ENCODE results near the gene SLC25A1.
"Not testable (repeated sequence)": the region's sequence is repeated elsewhere in the genome, so short reads cannot be mapped to it uniquely, and the experiment has no call there.

SLC25A1 gene

DNA sequence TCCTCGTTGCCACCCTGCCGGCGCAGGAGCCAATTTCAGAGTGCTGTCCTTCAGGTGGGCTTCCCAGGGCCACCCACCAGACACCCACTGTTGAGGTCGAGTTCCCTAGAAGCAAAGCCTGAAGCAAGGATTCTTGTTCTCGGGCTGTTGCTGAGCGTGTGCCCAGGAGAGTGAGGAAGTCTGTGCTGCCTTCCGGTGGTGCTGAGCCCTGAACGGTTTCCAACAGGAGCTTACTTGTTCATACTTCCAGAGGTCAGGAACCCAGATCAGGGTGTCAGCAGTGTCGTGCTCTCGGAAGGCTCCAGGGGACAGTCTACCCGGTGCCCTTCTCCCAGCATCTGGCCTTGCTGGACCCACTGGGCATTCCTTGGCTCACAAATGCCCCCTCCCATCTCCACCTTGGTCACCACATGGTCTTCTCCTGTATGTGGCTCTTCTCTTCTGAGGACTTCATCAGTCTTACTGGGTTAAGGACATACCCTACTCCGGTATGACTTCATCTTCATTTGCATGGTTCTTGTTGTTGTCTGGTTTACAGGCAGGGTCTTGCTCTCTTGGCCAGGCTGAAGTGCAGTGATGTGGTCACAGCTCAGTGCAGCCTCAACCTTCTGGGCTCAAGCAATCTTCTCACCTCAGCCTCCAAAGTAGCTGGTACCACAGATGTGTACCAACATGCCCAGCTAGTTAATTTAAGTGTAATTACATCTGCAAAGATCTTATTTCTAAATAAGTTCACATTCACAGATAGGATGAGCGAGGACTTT is 11.2 kb downstream of the SLC25A1 start:
- DNase-seq (ENCODE audit: low read depth, low spot score) = no peak

DNA sequence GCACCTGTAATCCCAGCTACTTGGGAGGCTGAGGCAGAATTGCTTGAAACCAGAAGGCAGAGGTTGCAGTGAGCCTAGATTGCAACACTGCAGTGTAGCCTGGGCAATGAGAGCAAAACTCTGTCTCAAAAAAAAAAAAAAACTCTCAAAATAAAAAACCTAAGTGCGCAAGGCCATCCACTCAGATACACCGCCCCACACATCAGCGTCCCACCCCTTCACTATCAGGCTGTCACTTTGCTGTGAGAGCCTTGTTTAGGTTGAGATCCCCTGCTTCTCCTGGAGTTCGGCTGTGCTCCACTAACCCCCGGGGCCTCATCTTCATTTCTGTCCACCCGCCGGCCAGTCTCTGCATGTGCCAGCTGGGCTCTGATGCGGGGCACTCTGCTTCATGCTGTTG is 12.1 kb downstream of the SLC25A1 start:
- no peak for DNase-seq (ENCODE audit: low read depth, low spot score)

DNA sequence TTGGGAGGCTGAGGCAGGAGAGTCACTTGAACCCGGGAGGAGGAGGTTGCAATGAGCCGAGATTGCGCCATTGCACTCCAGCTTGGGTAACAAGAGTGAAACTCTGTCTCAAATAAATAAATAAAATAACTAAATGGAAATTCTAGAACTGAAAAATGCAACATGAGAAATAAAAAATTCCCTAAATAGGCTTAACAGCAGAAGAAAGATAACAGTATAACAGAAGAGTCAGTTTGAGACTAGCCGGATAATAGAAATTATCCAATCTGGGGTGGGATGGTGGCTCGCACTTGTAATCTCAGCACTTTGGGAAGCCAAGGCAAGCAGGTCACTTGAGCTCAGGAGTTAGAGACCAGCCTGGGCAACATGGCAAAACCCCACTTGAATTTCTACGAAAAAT is 14.1 kb downstream of the SLC25A1 start:
- no peak for DNase-seq (ENCODE audit: low read depth, low spot score)

DNA sequence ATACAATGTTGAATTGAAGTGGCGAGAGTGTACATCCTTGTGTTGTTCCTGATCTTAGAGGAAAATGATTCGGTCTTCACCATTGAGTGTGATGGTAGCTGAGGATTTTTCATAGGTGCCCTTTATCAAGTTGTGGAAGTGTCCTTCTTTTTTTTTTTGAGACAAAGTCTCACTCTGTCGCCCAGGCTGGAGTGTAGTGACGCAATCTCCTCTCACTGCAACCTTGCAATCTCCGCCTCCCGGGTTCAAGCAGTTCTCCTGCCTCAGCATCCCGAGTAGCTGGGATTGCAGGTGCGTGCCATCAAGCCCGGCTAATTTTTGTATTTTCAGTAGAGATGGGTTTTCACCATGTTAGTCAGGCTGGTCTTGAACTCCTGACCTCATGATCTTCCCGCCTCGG is 19.9 kb downstream of the SLC25A1 start:
- DNase-seq (ENCODE audit: low read depth, low spot score) = not testable (repeated sequence)

DNA sequence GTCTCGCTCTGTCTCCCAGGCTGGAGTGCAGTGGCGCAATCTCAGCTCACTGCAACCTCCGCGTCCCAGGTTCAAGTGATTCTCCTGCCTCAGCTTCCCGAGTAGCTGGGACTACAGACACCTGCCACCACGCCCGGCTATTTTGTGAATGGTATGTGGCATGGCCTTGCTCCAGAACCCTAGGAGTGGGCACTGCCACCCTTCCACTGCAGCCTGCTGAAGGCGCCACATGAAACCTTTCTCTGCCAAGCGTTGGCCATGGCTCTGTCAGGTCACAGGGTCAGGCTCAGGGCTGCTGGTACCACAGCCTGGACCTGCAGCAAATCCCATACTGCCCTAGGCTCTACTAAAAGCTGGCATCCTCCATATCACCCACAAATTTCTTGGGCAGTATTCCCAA is 22.4 kb downstream of the SLC25A1 start:
- DNase-seq (ENCODE audit: low read depth, low spot score) = not testable (repeated sequence)

GRCh38 chr22:19152942-19153883 is 25.3 kb downstream of the SLC25A1 start:
- no peak for DNase-seq (ENCODE audit: low read depth, low spot score)

DNA sequence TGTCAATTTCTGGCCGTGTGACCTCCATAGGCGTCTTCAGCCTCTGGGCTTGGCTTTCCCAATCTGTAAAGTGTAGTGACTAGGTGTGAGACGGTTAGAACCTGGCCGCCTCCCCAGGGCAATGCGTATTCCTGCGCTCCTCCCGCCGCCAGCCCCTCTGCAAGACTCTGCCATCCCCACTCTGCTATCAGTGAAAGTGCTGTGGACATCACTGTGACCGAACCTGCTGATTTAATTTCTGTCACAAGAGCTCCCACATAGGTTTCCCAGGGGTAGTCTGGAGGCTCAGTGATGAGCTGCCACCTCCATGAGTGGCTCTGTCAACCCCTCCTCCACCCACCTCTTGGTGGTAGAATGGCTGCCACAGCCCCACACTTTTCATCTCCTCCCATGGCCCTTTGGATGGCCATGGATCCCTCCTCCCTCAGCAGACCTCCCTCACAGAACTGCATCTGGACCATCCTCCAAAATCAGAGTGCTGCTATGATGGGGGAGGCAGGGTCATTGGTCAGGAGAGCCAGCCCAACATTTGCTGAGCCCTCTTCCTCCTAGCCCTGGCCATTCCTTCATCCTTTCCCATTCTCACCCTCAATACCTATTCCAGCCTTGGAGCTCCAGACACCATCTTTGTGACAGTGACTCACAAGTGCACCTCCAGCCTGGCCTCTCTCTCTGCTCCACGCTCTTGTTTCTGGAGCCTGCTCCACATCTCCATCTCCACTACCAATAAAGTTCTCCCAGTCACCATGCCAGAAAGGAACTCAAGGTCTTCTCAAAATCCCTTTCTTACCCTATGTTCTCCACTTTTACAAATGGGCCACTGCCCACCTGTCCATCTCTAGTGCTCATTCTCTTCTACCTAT is 27.0 kb downstream of the SLC25A1 start:
- DNase-seq (ENCODE audit: low read depth, low spot score) = no peak

- DNase-seq (ENCODE audit: low read depth, low spot score) = no peak
Measured at GRCh38 chr22:19150482-19151328, 27.8 kb downstream of the SLC25A1 start.

DNA sequence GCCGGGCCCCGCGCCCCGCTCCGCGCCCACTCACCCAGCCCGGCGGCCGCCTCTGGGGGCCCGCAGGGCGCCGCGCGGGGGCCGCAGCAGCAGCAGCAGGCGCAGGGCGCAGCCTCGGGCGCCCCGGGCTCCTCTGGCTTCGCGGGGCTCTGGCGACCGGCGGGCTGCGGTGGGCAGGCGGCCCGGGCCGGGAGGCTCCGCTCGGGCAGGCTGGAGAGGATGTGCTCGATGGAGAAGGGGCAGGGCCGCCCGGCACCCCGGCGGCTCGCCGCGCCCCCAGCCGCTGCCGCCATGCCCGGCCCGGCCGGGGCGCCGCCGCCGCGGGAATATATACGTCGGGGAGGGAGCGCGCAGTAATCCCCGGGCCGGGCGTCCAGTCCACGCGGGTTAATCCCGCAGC is 28.5 kb downstream of the SLC25A1 start, which contains the start of gene GSC2:
Gene GSC2 (minus strand): TSS at position 302 of the 400 bp plus-strand sequence. CDS start 9 bp downstream, at position 293.
- DNase-seq (ENCODE audit: low read depth, low spot score) = no peak

- no peak for DNase-seq (ENCODE audit: low read depth, low spot score)
Measured at GRCh38 chr22:19149047-19149883, 29.3 kb downstream of the SLC25A1 start.

GRCh38 chr22:19148417-19149046 is 30.0 kb downstream of the SLC25A1 start:
- no peak for DNase-seq (ENCODE audit: low read depth, low spot score)

DNA sequence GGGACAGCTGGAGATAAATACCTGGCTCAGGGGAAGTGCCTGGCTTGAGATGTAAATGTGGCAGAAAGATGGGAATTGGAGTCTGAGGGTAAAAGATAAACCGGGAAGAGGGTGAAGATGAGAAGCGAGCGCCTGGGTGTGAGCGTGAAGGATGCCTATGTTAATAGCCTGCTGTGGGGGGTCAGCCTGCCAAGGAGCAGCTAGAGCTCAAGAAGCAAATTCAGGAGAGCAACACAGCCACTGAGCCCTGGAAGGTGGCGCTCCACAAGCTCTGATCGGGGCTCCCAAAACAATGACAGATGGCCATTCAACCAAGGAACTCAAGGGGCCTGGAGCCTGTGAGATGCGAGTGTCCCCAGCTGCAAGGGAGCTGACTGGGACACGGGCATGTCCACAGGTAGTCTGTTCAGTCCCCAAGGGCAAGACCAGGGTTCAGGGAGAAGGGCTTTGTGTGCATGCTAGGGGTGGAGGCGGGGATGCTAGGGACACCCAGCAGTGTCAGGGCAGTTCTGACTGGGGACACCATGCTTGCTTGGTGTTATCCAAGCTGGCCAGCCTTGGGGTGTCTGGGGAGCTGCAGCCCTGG is 31.2 kb downstream of the SLC25A1 start:
- DNase-seq (ENCODE audit: low read depth, low spot score) = no peak

DNA sequence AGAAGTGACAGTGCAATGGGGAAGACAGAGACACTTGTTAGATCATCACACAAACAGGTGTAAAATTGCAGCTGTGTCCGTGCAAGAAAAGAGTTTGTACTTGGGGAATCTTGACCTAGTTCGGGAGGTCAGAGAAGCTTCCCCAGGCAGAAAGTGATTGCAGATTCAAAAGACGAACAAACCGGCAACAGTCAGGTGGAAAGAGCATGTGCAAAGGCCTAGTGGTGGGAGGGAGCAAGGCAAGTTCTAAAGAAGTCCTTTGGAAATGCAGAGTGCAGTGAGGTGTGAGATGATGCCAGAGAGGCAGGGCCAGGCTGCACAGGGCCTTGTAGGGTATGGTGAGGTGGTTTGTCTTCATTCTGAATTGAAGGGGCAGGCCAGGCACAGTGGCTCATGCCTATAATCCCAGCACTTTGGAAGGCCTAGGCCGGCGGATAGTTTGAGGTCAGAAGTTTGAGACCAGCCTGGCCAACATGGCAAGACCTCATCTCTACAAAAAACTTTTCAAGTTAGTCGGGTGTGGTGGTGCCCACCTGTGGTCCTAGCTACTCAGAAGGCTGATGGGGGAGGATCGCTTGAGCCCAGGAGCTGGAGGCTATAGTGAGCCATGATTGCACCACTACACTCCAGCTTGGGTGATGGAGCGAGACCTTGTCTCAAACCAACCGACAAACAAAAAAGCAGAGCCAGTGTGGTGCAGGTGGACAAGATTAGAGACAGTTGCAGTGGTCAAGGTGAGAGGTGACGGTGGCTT is 32.1 kb downstream of the SLC25A1 start:
- no peak for DNase-seq (ENCODE audit: low read depth, low spot score)

DNA sequence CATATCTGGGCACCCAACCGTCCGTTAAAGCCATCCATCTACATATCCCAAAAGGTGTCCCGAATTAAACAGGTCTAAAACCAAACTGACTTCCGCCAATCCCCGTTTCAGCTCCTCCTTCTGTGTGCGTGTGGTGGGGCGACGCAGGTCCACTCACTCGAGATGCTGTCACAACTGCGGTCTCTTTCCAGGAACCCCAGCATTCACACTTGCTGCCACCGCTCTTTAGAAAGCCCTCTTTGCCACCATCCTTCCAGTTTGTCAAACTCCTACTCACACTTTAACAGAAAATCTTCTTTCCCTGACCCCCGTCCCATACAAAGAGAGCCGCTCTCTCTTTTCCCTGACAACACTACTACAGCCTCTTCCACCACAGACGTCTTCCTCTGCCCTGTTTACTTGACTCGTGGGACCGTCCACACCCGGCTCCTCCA is 34.6 kb downstream of the SLC25A1 start:
- no peak for DNase-seq (ENCODE audit: low read depth, low spot score)

DNA sequence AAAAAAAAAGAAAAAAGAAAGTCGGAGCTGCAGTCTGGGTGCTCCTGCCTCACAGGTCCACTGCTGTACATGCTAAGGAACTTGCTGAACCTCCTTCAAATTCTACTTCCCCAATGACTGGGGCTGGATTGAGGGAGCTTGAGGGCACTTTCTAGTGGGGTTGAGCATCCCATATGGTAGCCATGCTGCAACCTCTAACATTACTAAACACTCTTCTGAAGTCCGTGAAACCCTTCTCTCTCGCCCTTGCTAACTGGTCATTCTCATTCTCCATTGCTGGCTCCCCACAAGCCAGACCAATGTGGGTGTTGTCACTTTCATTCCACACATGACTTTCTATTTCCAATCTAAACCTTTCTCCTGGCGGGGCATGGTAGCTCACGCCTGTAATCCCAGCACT is 35.3 kb downstream of the SLC25A1 start:
- no peak for DNase-seq (ENCODE audit: low read depth, low spot score)

- no peak for DNase-seq (ENCODE audit: low read depth, low spot score)
Measured at GRCh38 chr22:19142394-19142793, 36.1 kb downstream of the SLC25A1 start.

DNA sequence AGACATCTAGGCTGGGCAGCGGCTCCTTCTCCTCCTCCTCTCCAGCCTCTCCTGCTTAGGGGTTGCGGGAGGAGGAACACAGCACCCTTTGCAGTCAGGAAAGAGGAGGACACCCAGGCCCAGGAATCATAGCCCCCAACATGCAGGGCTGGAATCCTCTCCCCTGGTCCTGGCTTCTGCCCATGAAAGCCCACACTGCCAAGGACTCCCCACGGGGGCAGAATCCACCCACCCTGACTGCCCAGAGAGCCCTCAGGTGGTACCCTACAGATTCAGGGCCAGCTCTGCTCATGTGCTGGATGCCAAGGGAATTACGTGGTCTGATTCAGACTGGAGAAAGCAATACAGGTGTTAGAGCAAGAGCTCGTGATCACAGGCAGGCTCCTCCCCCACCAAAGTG is 38.6 kb downstream of the SLC25A1 start:
- DNase-seq (ENCODE audit: low read depth, low spot score) = no peak

- no peak for DNase-seq (ENCODE audit: low read depth, low spot score)
Measured at GRCh38 chr22:19139001-19139356, 39.6 kb downstream of the SLC25A1 start.
